ENCODE data around the gene TRMT2A.

TRMT2A gene

GRCh38 chr22:20142711-20143621 lies 25.9 kb upstream of the TRMT2A start:
- no peak overlapping the region for H3K4me3 ChIP-seq (ENCODE audit: low read length)
- no peak for TF ChIP-seq CTCF (conservative IDR thresholded peaks at IDR 0.05; ENCODE audit: low read depth, low read length)
- no peak for DNase-seq (ENCODE audit: low read depth)

- no peak for TF ChIP-seq CTCF (conservative IDR thresholded peaks at IDR 0.05; ENCODE audit: low read depth, low read length)
- peak; percentile 43 for DNase-seq (ENCODE audit: low read depth)
- H3K4me3 ChIP-seq (ENCODE audit: low read length), result no peak overlapping the region
Measured at GRCh38 chr22:20141186-20142077, 24.4 kb upstream of the TRMT2A start.

GRCh38 chr22:20140521-20140964 lies 23.5 kb upstream of the TRMT2A start:
- DNase-seq (ENCODE audit: low read depth), result no peak
- TF ChIP-seq CTCF (conservative IDR thresholded peaks at IDR 0.05; ENCODE audit: low read depth, low read length), result no peak
- no peak overlapping the region for H3K4me3 ChIP-seq (ENCODE audit: low read length)

GRCh38 chr22:20140107-20140445 lies 23.1 kb upstream of the TRMT2A start:
- no peak for DNase-seq (ENCODE audit: low read depth)
- H3K4me3 ChIP-seq (ENCODE audit: low read length), result no peak overlapping the region
- no peak for TF ChIP-seq CTCF (conservative IDR thresholded peaks at IDR 0.05; ENCODE audit: low read depth, low read length)

GRCh38 chr22:20139391-20140106 lies 22.5 kb upstream of the TRMT2A start:
- no peak overlapping the region for H3K4me3 ChIP-seq (ENCODE audit: low read length)
- no peak for DNase-seq (ENCODE audit: low read depth)
- TF ChIP-seq CTCF (conservative IDR thresholded peaks at IDR 0.05; ENCODE audit: low read depth, low read length), result no peak

- DNase-seq (ENCODE audit: low read depth), result no peak
- H3K4me3 ChIP-seq (ENCODE audit: low read length), result no peak overlapping the region
- no peak for TF ChIP-seq CTCF (conservative IDR thresholded peaks at IDR 0.05; ENCODE audit: low read depth, low read length)
Measured at GRCh38 chr22:20138868-20139267, 21.8 kb upstream of the TRMT2A start.

Measured in retinal pigment epithelial cell (primary cell).